SU-DHL-6 (cell line): Measurements from ENCODE around the gene ADAMTS14.

Experiments
- CTCF ChIP-seq: fragments of 200-600 bp; sonication (generic); IDR thresholded peaks from one replicate; pipeline ENCODE4 v1.5.1; 2017; ENCODE audit warnings: antibody characterized with exemption, mild to moderate bottlenecking, low read length, moderate library complexity; ENCODE audit not compliant: insufficient read depth, poor library complexity, severe bottlenecking
- EZH2phosphoT487 ChIP-seq: fragments of 200-600 bp; sonication (generic), shearing (Covaris generic); conservative IDR thresholded peaks from 2 replicates; pipeline ENCODE4 v1.6.1; 2018; ENCODE audit warnings: mild to moderate bottlenecking, antibody characterized with exemption, low read length, moderate library complexity, mixed read lengths

- TF ChIP-seq CTCF (no peak), EZH2phosphoT487 (no peak)
These were observed 614 bp upstream of the ADAMTS14 start for GRCh38 chr10:70671619-70672164.
